ENCODE measurements around the gene EGFL7. TPM values are rescaled to one million over a fixed set of nuclear protein-coding genes. Genes with fewer than 3 reads are reported as not detected.

Gene EGFL7
- total RNA-seq, 2 donors from 2014 or later: 14.3 to 17.2 TPM

DNA sequence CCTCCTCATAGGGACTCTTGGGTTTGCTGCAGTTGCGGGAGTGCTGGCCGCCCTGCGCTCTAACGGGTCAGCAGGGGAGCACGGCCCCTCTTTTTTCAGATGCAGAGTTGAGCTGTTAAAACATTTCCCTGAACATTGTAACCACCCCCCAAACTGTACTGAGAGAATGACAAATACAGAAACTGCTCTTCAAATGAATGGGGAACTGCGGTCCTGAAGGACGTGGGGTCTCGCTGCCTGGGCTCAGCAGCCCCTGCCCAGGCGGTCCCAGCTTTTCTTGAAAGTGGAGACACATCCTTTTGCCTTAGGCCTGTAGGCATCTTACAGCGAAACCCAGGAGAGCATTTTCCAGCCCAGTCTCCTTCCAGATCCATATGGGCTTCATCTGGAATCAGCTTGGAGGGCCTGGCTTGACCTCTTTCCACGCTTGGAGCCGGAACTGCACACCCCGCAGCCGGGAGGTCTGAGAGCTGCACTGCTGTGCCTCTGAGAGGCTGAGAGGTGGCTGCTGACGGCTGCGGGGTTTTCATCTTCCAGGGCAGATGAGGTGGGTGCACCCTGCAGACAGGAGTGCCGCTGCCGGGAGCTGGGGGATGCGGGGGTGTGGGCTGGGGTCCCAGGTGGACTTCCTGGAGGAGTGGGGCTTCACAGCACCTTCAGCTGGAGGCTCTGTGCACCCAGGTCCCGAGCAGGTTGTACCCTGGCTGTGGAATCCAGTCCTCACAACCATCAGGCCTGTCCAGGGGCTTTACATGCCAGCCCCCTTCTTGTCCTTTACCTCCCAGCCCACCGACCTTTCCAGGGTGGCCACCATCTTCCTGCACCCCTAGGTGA, 25.8 kb downstream of the EGFL7 start:
- no peak for ATAC-seq
- DNase-seq: peak in 1 of 2 donors; percentile 27
- intact Hi-C loops (cut with DNase I, micrococcal nuclease): no loop called here

DNA sequence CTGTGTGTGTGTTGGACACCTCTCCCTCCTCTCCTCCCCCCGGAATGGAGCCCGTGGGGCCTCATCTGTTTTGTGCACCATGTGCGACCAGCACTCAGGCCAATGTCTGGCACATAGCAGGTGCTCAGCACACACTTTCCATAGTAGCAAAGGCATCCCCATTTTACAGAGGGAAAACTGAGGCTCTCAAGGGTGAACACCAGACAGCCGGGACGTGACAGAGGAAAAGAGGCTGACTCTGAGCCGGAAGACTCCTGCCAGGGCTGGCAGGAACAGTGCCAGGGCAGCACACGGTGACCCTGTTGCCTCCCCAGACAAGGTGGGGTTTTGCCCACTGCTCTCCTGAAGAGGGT, 26.4 kb downstream of the EGFL7 start:
- DNase-seq: no peak
- intact Hi-C loops (cut with DNase I, micrococcal nuclease): no loop called here

DNA sequence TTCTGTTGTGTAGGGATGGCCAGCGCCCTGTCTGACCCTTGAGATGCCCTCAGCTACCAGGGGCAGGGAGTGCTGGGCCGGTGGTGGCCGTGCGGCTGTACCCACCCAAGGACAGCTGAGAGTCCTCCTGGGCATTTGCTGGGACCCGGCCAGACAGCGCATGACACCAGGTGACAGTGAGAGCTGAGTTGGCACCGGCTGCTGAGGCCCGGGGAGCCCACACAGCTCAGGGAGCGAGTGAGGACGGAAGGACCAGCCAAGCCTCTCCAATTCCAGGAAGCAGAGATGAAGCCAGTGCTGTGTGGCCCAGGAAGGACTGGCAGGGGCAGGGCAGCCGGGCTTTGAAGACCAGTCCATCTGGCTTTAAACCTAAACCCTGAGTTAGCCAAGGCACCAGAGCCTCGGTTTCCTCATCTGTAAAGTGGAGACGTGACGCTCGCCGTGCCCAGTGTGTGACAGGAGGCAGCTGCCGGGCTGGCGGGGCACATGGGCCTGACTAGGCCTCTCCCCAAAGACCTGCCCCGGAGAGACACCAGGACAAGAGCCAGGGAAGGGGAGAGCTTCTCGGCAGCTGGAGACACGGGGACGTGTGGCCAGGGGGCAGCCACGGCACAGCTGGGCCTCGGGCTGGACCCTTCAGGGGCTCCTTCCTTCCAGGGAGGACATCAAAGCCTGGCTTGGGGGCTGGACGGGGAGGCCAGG, 27.5 kb downstream of the EGFL7 start:
- DNase-seq (peak in 1 of 2 donors; percentile 28), ATAC-seq (no peak)
- intact Hi-C loops (cut with DNase I, micrococcal nuclease): no loop called here

More for the DNA sequence above, 26.4 kb downstream of the EGFL7 start:
- no peak for ATAC-seq

DNA sequence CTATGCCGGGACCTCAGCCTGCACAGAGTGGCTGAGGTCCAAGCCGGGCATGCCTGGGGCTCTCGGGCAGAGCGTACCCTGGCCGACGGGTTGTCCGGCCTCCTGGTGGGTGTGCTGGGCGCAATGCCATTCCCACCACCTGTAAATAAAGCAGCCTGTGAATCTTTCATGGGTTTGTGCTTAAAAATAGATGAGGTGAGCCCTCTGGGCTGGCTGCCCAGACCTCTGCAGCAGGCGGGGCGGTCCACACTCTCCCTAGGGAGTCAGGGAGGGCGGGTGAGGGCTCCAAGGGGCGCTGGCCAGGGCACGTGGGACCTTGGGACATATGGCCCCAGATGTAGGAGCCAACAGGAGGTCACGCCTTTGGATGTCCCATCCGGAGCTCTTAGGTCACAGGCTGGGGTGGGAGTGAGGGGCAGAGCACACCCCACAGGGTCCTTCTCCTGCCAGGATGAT, 28.1 kb downstream of the EGFL7 start:
- intact Hi-C loops (cut with DNase I, micrococcal nuclease): no loop called here
- no peak for ATAC-seq
- DNase-seq: peak in 1 of 2 donors; percentile 38

DNA sequence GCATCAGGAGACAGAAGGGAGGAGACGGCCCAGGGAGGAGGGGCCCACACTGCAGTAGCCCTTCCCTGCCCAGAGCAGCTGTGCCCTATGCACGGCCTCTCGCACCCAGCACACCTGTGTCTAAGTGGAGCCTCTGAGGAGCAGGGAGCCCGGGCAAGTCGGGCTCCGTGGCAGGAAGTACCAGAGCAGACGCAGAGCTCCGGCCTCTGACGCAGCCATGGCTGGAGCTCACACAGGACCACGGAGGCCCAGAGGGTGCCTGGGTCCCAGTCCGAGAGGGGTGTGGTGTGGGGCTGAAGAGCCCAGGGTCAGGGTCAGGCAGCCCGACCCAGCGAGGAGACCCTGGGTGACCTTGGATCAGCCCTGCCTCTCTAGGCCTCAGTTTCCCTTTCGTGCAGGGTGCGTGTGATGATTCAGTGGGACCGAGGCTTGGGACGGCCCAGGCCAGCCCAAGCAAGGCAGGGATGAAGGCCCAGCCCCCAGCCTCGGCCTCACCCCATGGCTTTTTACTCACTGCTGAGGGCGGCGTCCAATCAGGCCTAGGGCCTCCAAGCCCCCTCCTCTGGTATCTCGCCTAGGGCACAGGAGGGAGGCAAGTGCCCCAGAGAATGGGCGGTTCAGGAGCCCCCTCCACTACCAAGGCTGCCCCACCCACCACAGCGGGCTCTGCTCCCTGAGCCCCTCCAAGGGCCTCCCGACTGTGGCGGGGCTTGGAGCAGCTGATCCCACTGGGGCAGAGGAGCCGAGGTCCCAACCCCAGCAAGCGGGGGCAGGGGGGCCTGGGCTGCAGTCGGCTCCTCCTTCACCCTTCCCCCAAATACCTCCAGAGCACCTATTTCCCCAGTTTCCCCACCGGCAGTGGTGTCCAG, 28.8 kb downstream of the EGFL7 start:
- intact Hi-C loops (cut with DNase I, micrococcal nuclease): no loop called here
- no peak for DNase-seq

DNA sequence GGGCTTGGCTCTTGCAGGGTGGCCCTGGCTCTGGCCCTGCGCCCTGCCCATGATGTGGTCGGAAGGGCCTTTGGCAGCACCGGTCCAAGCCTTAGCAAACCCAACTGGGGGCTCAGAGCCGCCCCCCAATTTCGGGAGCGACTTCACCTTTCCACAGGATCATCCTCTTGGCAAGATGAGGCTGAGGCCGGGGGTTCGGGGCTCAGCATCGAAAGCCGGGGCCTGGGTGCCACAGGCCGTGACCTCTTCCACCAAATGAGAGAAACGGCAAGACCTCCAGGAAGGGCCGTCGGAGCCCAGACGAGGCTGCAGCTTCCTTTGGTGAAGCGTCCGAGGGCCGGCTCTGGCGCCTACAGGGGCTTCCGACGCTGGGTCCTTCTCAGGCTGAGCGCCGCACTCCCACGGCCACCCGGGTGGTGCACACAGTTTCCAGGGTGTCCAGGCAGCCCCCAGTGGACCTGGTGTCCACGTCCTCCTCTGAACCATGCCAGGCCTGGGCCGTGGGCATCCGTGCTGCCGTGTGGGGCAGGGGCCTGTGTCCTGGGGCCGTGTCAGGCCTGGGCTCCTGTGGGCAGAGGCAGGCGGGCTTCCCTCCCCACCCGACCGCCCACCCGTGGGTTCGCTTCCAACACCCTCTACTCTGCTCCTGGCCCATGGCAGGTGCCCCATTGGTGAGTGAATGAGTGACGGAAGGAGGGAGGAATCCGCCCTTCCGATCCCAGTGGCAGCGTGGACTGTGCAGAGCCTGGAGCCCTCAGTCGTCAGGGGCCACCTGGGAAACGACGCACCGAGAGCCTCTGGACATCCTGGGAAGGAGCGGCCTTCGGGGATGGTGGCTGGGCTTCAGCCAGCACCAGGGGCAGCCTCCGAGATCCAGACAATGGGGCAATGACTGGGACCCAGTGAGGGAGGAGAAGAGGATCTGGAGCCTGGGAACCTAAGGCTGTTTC, 29.7 kb downstream of the EGFL7 start:
- intact Hi-C loops (cut with DNase I, micrococcal nuclease): no loop called here
- DNase-seq (no peak), ATAC-seq (no peak)

More for the DNA sequence above, 28.8 kb downstream of the EGFL7 start:
- ATAC-seq: no peak

DNA sequence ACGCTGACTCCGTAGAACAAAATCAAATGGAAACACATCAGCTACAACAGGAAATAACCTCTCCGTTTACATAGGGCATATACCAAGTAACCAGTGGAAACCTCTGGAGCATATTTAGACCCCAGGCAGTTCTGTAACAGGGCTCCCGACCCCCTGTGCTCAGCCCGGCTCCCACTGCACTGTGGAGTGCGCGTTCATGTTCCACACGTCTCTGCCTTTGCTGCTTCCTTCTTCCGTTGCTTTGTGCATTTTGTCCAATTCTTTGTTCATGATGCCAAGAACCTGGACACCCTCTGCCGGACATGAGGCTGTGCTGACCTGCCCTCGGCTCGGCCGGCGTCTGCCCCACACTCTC, 30.4 kb downstream of the EGFL7 start:
- DNase-seq (no peak), ATAC-seq (no peak)
- intact Hi-C loops (cut with DNase I, micrococcal nuclease): no loop called here

DNA sequence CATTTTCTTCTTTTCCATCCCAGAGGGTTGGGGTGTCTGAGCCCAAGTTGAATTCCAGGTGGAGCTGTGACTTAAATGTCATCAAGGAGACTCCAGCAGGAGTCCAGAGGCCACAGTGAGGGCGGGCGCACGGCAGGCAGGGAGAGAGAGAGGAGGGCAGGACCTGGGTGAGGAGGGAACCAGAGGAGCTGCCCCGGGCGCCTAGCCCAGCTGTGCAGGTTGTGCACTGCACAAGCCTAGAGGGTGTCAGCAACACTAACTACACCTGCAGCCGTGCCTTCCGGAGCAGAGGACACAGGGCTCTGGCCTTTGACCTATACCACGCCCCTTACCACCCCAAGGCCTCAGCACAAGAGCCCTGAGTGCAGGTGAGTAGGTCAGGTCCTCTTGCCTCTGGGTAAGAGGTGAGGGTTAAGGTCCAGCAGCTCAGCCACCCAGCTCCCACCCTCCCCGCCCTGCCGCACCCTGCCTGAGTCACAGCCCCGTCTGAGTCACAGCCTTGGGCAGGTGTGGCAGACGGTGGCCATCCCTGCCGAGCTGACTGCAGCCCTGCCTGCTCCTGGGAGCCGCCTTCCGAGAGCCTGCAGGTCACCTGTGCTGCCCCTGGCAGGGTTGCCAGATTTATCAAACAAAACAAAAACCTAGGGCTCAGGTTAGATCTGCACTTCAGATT, 30.9 kb downstream of the EGFL7 start:
- ATAC-seq: peak; percentile 71
- intact Hi-C loops (cut with DNase I, micrococcal nuclease): no loop called here
- DNase-seq: peak; percentile 83 to 92

DNA sequence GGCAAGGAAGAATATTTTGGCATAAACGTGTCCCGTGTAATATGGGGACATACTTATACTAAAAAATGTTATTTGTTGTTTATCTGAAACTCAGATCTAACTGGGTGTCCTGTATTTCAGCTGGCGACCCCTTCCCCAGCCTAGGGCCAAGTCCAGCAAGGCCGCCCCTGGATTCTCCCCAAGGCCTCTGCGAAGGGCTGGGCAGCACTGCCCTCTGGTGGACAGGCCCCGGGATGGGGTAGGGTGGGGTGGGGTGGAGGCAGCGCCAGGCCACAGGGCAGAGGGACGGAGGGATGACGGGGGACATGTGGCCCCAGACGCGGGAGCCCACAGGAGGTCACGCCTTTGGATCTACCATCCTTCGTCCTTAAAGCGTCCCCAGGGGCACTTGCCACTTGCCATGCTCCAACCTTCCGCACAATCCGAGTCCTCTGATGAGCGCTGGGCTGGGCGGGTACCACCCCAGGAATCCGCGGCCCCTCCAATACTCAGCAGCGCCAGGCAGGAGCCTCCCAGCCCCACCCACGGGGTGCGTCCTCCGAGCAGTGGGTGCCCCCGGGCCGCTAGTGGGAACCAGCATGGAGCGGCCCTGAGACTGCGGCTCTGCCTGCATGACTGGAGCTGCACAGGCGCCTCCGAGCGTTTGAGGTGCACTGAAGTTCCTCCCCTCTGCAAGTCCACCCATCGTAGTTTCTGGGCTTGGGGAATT, 31.6 kb downstream of the EGFL7 start:
- ATAC-seq (peak; percentile 59), DNase-seq (peak; percentile 73 to 86)
- intact Hi-C loops (cut with DNase I, micrococcal nuclease): no loop called here

DNA sequence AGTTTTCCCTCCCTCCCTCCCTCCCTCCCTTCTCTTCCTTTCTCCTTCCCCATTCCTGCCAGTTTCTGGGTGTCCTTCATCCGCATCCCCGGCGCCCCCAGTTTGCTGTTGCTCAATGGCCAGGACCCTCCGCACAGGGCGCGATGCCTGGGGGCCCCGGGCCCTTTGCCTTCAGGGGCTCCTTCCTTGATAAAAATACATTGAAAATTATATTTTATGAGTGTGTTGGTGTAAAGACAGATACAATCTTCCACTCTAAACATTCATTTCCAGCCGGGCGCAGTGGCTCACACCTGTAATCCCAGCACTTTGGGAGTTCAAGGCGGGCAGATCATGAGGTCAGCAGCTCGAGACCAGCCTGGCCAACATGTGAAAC, 32.1 kb downstream of the EGFL7 start:
- intact Hi-C loops (cut with DNase I, micrococcal nuclease): no loop called here
- ATAC-seq (no peak), DNase-seq (no peak)

DNA sequence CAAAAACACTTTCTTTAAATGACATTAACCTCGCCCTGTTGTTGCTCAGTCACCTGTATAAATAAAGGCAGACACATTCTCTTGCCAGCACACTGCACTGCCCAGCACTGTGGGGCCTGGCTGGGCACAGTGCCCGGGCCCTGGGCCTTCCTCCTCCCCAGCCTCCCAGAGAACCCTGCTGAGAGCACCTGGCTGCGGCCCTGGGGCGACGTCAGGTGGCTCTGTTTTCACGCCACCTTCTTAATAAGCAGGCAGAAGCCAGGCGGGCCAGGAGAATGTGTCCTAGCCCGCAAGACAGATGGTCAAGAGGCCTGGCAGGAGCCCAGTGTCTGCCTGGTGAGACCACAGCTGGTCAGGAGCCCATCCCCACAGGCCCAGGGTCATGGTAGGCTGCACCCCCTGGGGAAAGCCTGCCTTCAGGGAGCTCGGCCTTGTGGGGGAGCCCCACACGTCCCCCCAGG, 32.7 kb downstream of the EGFL7 start:
- intact Hi-C loops (cut with DNase I, micrococcal nuclease): no loop called here
- ATAC-seq: peak; percentile 52
- DNase-seq: peak; percentile 76 to 81

DNA sequence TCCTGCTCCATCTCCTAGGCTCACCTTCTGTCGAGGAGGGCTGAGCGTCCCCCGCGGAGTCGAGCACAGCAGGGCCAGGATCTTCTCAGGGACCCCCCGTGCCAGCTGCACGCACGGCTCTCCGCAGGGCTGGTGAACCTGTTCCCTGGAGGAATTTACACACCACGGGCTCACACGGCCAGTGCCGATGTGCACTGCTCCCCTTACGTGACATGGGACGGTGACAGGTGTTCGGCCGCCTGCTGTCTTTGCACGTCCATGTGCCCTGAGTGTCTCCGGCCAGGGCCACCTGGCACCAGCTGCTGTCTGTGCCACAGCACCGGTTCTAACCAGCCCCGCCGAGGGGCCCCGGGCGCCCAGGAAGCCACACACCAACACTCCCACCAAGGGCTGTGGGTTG, 33.2 kb downstream of the EGFL7 start:
- no peak for ATAC-seq
- DNase-seq: peak in 1 of 2 donors; percentile 67
- intact Hi-C loops (cut with DNase I, micrococcal nuclease): no loop called here

DNA sequence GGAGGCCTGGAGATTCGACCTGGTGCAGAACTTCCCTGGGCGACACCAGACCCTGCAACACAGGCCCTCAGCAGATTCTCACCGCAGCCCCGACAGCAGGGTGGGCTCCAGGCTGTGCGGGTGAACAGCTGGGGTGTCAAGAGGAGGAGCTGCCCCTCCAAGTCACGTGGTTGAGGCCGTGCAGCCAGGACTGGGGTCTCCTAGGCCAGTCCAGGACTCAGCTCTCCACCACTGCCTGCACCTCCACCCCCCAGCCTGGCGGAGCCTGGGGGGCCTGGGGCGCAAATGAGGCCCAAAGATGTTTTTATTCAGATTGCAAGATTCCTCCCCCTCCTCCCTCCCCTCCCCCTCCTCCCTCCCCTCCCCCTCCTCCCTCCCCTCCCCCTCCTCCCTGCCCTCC, 33.8 kb downstream of the EGFL7 start:
- DNase-seq (no peak), ATAC-seq (no peak)
- intact Hi-C loops (cut with DNase I, micrococcal nuclease): no loop called here

DNA sequence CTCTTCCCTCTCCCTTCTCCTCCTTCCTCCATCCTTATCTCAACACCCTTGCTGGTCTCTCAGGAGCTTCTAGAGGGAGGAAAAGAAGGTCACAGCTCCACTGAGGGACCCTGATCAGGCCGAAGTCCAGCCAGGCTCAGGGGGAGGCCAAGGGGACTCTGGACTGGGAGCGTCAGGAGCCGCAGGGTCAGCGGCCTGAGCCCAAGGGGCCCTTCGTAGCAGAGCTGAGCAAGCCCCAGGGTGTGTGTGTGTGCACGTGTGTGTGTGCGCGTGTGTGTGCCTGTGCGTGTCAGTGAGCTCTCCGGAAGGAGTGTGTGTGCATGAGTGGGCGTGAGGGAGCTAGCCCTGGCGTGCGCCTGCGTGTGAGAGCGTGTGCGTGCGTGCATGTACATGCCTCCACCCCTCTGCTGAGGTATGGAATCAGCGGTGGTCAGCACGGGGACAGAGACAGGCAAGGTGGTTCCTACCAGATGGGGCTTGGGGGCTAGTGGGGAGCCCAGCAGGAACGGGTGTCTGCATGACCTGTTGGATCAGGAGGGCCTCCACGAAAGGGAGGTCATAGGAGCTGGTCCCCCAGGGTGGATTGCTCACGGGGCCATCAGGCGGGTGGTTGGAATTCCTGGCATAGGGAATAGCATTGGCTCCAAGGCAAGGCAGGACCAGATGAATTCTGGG, 34.6 kb downstream of the EGFL7 start:
- intact Hi-C loops (cut with DNase I, micrococcal nuclease): no loop called here
- DNase-seq (no peak), ATAC-seq (peak; percentile 2)

DNA sequence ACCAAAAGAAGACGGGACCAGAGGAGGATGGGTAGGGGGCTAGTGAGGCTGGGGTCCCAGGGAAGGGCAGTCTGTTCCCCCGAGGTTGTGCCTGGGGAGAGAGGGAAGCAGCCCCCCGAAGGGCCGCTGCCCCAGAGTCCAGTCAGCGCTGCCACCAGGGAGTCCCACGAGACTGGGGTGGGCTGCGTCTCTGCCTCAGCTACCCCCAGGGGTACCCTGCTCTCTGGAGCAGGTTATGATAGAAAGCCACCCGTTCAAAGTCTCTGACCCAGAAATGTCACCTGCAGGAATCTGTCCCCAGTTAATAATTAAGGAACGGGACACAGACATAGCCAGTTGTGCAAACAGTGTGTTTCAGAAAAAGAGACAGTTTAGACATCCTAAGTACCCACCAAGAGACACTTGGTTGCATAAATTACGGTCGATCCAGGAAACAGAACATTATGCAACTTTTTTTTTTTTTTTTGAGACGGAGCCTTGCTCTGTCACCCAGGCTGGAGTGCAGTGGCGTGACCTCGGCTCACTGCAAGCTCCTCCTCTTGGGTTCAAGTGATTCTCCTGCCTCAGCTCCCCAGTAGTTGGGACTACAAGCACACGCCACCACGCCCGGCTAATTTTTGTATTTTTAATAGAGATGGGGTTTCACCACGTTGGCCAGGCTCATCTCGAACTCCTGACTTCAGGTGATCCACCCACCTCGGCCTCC, 35.3 kb downstream of the EGFL7 start:
- ATAC-seq (no peak), DNase-seq (no peak)
- intact Hi-C loops (cut with DNase I, micrococcal nuclease): no loop called here

DNA sequence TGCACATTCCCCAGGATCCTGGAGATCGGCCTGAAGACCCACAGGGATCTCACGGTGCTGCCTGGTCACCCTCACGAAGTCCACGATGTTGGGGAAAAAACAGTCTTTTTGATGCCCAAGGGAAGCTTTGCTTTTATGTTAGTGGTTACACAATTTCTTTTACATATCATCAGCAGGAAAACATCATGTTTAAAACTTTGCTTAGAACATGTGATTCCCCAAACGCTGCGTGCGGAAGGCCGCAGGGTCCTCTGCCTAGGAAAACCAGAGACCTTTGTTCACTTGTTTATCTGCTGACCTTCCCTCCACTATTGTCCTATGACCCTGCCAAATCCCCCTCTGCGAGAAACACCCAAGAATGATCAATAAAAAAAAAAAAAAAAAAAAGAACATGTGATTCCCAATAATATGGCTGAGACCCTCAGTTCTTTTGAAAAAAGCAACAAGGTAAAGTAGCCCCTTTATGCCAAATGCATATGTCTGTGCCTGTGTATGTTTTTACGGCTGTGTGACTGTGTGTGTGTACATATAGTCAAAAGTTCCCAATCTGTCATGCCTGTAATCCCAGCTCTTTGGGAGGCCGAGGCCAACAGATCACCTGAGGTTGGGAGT, 36.0 kb downstream of the EGFL7 start:
- ATAC-seq (no peak), DNase-seq (no peak)
- intact Hi-C loops (cut with DNase I, micrococcal nuclease): no loop called here

Data from left colon (tissue), 2 donors.